Neural cell (in vitro differentiated cells): ENCODE results near the gene ARHGDIG. TPM values are rescaled to one million over a fixed set of nuclear protein-coding genes. Genes with fewer than 3 reads are reported as not detected.
A peak's percentile ranks its signal among the peaks of the same experiment; 100 is the strongest.

Experiments
- H2AFZ ChIP-seq: fragments of 200-600, 300-800 bp; sonication (generic), shearing (Covaris generic); 2 replicates; pipeline ENCODE4 v1.6.0; 2014; ENCODE audit warnings: low read depth, mild to moderate bottlenecking, antibody characterized with exemption, low read length, moderate library complexity
- H3F3A ChIP-seq: fragments of 200-600 bp; shearing (Covaris generic); 2 replicates; pipeline ENCODE4 v1.6.1; 2016; ENCODE audit warnings: mild to moderate bottlenecking, moderate library complexity, mixed read lengths, antibody characterized with exemption, low read length; ENCODE audit not compliant: insufficient read depth, poor library complexity, severe bottlenecking
- H3K27ac ChIP-seq: fragments of 200-600, 300-800 bp; sonication (generic), shearing (Covaris generic); 2 replicates; pipeline ENCODE4 v1.5.1; 2014; ENCODE audit warnings: mild to moderate bottlenecking, low read length, moderate library complexity
- H3K27me3 ChIP-seq: fragments of 300-800, 200-600 bp; sonication (generic), shearing (Covaris generic); 2 replicates; pipeline ENCODE4 v1.6.0; 2014; ENCODE audit warnings: mild to moderate bottlenecking, low read depth, low read length, moderate library complexity; ENCODE audit not compliant: insufficient read depth
- H3K36me3 ChIP-seq: fragments of 300-800, 200-600 bp; sonication (generic), shearing (Covaris generic); 2 replicates; pipeline ENCODE4 v1.5.1; 2014; ENCODE audit warnings: mild to moderate bottlenecking, antibody characterized with exemption, low read length, moderate library complexity; ENCODE audit not compliant: insufficient read depth
- H3K4me2 ChIP-seq: fragments of 300-800, 200-600 bp; sonication (generic), shearing (Covaris generic); 2 replicates; pipeline ENCODE4 v1.6.0; 2014; ENCODE audit warnings: mild to moderate bottlenecking, low read length
- H3K4me3 ChIP-seq: fragments of 300-800, 200-600 bp; sonication (generic), shearing (Covaris generic); 2 replicates; pipeline ENCODE4 v1.5.1; 2014; ENCODE audit warnings: mild to moderate bottlenecking, low read length, moderate library complexity
- H3K79me2 ChIP-seq: fragments of 200-600 bp; shearing (Covaris generic); replicated peaks from 2 replicates; pipeline ENCODE4 v1.6.0; 2014; ENCODE audit warnings: mild to moderate bottlenecking, low read length, moderate library complexity; ENCODE audit not compliant: insufficient read depth
- H3K9ac ChIP-seq: fragments of 300-800, 200-600 bp; sonication (generic), shearing (Covaris generic); 2 replicates; pipeline ENCODE4 v1.6.1; 2016; ENCODE audit warnings: mild to moderate bottlenecking, low read length, mixed read lengths
- H3K9me2 ChIP-seq: fragments of 200-600 bp; shearing (Covaris generic); 2 replicates; pipeline ENCODE4 v1.6.1; 2016; ENCODE audit warnings: mild to moderate bottlenecking, low read length, mixed read lengths; ENCODE audit not compliant: insufficient read depth
- H3K9me3 ChIP-seq: fragments of 200-600, 300-800 bp; sonication (generic), shearing (Covaris generic); 2 replicates; pipeline ENCODE4 v1.6.1; 2016; ENCODE audit warnings: mild to moderate bottlenecking, mixed run types, low read length, moderate library complexity, mixed read lengths
- H4K20me1 ChIP-seq: fragments of 200-600 bp; shearing (Covaris generic); 2 replicates; pipeline ENCODE4 v1.6.1; 2016; ENCODE audit warnings: mild to moderate bottlenecking, mixed run types; ENCODE audit not compliant: insufficient read depth
- EP300 ChIP-seq: fragments of 450-650 bp; conservative IDR thresholded peaks from 2 replicates; pipeline ENCODE4 v1.6.1; 2014; ENCODE audit warnings: antibody characterized with exemption, mild to moderate bottlenecking, moderate library complexity; ENCODE audit not compliant: poor library complexity, severe bottlenecking
- EZH2 ChIP-seq: fragments of 200-600, 300-800 bp; shearing (Covaris generic), sonication (generic); IDR thresholded peaks from 2 replicates; pipeline ENCODE4 v1.6.1; 2014; ENCODE audit warnings: antibody characterized with exemption, low read length, borderline replicate concordance, mild to moderate bottlenecking; ENCODE audit not compliant: insufficient read depth, poor library complexity, severe bottlenecking
- MXI1 ChIP-seq: fragments of 450-650 bp; conservative IDR thresholded peaks from 2 replicates; pipeline ENCODE4 v1.6.1; 2014; ENCODE audit warnings: antibody characterized with exemption, mild to moderate bottlenecking; ENCODE audit not compliant: poor library complexity, severe bottlenecking
- POLR2AphosphoS5 ChIP-seq: IDR thresholded peaks from 2 replicates; pipeline ENCODE4 v1.6.1; 2012
- RAD21 ChIP-seq: fragments of 450-650 bp; conservative IDR thresholded peaks from 2 replicates; pipeline ENCODE4 v1.6.1; 2014; ENCODE audit warnings: antibody characterized with exemption, mild to moderate bottlenecking, moderate library complexity
- REST ChIP-seq: IDR thresholded peaks from 2 replicates; pipeline ENCODE4 v1.6.1; 2012; ENCODE audit warnings: borderline replicate concordance
- SMC3 ChIP-seq: fragments of 450-650 bp; conservative IDR thresholded peaks from 2 replicates; pipeline ENCODE4 v1.6.1; 2014; ENCODE audit warnings: antibody characterized with exemption, mild to moderate bottlenecking, moderate library complexity; ENCODE audit not compliant: poor library complexity
- TAF1 ChIP-seq: IDR thresholded peaks from 2 replicates; pipeline ENCODE4 v1.6.1; 2012; ENCODE audit warnings: low read depth
- polyA plus RNA-seq: library from polyadenylated mRNA; depleted of rRNA; stranded (reverse); fragments of >200 nt; gene quantifications from 2 replicates; pipeline ENCODE4 v1.2.3, GENCODE V29; 2014
- TF ChIP-seq, protein P1 (sequence below): fragments of 450-650 bp; IDR thresholded peaks from 2 replicates; pipeline ENCODE4 v1.5.1; 2014; ENCODE audit warnings: antibody characterized with exemption, mild to moderate bottlenecking, moderate library complexity; ENCODE audit not compliant: poor library complexity, severe bottlenecking

ARHGDIG gene
- polyA plus RNA-seq, 1 donor from 2014 or later, result 176 TPM

- peak within 1 kb of the TSS; percentile 96 for H3K4me3 ChIP-seq
- no peaks in the 10 kb centered on the region for H3K36me3 ChIP-seq
- no peaks in the 10 kb centered on the region for H3K27me3 ChIP-seq
- H3K79me2 ChIP-seq, result peaks cover 11% of the 10 kb centered on the region
- no peaks in the 10 kb centered on the region for H3K9me3 ChIP-seq
- H3K4me2 ChIP-seq, result peak within 1 kb of the TSS; percentile 63
- H3F3A ChIP-seq, result no peaks in the 10 kb centered on the region
- no peaks in the 10 kb centered on the region for H4K20me1 ChIP-seq
- no peaks in the 10 kb centered on the region for H3K9me2 ChIP-seq
- peak within 1 kb of the TSS; percentile 96 for H3K9ac ChIP-seq
- peak within 1 kb of the TSS; percentile 85 for H2AFZ ChIP-seq
- TF ChIP-seq MXI1, result peak; percentile 78
- TF ChIP-seq EP300, result peak; percentile 50
- TF ChIP-seq EZH2, result no peak
- peak; percentile 97 for TF ChIP-seq POLR2AphosphoS5
- TF ChIP-seq RAD21, result peak; percentile 49
- peak; percentile 58 for TF ChIP-seq SMC3
- TF ChIP-seq, protein P1, sequence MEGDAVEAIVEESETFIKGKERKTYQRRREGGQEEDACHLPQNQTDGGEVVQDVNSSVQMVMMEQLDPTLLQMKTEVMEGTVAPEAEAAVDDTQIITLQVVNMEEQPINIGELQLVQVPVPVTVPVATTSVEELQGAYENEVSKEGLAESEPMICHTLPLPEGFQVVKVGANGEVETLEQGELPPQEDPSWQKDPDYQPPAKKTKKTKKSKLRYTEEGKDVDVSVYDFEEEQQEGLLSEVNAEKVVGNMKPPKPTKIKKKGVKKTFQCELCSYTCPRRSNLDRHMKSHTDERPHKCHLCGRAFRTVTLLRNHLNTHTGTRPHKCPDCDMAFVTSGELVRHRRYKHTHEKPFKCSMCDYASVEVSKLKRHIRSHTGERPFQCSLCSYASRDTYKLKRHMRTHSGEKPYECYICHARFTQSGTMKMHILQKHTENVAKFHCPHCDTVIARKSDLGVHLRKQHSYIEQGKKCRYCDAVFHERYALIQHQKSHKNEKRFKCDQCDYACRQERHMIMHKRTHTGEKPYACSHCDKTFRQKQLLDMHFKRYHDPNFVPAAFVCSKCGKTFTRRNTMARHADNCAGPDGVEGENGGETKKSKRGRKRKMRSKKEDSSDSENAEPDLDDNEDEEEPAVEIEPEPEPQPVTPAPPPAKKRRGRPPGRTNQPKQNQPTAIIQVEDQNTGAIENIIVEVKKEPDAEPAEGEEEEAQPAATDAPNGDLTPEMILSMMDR, result peak; percentile 81
- TF ChIP-seq TAF1, result no peak
- peak; percentile 81 for TF ChIP-seq REST
- peak within 1 kb of the TSS; percentile 95 for H3K27ac ChIP-seq
Observed at GRCh38 chr16:234468-235305, 45.7 kb upstream of the ARHGDIG start, which contains the start of gene FAM234A. Gene FAM234A, plus strand, starts transcription at chr16:234821. Its CDS starts 19,593 bp downstream, at chr16:254414.

GRCh38 chr16:239948-240277, 40.5 kb upstream of the ARHGDIG start:
- H3K4me3 ChIP-seq, result no peak overlapping the region
- no peaks in the 10 kb centered on the region for H3F3A ChIP-seq
- H3K79me2 ChIP-seq, result peaks cover 28% of the 10 kb centered on the region
- TF ChIP-seq MXI1 (no peak), REST (no peak), TAF1 (no peak), POLR2AphosphoS5 (no peak), EP300 (no peak), EZH2 (no peak), RAD21 (no peak), SMC3 (no peak)
- TF ChIP-seq, protein P1, result no peak
- H3K36me3 ChIP-seq, result no peaks in the 10 kb centered on the region
- H3K9me3 ChIP-seq, result no peaks in the 10 kb centered on the region
- no peaks in the 10 kb centered on the region for H3K27me3 ChIP-seq
- no peak overlapping the region for H3K9ac ChIP-seq
- no peaks in the 10 kb centered on the region for H4K20me1 ChIP-seq
- no peak overlapping the region for H2AFZ ChIP-seq
- no peak overlapping the region for H3K27ac ChIP-seq
- H3K4me2 ChIP-seq, result no peak overlapping the region
- H3K9me2 ChIP-seq, result no peaks in the 10 kb centered on the region
